ENCODE data around the gene PLCG1.

Gene PLCG1

GRCh38 chr20:41191562-41192500 lies 54.5 kb downstream of the PLCG1 start:
- in situ Hi-C loops (cut with MboI; ENCODE audit: low sequenced_read_pairs, unreplicated experiment) = no loop called here
- TF ChIP-seq CTCF (IDR thresholded peaks at IDR 0.05; ENCODE audit: borderline replicate concordance, control extremely low read depth, extremely low read depth, insufficient read depth, missing control alignments) = no peak

GRCh38 chr20:41192575-41192974 lies 55.2 kb downstream of the PLCG1 start:
- in situ Hi-C loops (cut with MboI; ENCODE audit: low sequenced_read_pairs, unreplicated experiment) = no loop called here
- DNase-seq (ENCODE audit: low spot score) = no peak
- TF ChIP-seq CTCF (IDR thresholded peaks at IDR 0.05; ENCODE audit: borderline replicate concordance, control extremely low read depth, extremely low read depth, insufficient read depth, missing control alignments) = no peak

More at GRCh38 chr20:41191562-41192500, 54.5 kb downstream of the PLCG1 start:
- no peak for DNase-seq (ENCODE audit: low spot score)

GRCh38 chr20:41196653-41197225 lies 59.4 kb downstream of the PLCG1 start:
- in situ Hi-C loops (cut with MboI; ENCODE audit: low sequenced_read_pairs, unreplicated experiment) = no loop called here
- DNase-seq (ENCODE audit: low spot score) = no peak
- TF ChIP-seq CTCF (IDR thresholded peaks at IDR 0.05; ENCODE audit: borderline replicate concordance, control extremely low read depth, extremely low read depth, insufficient read depth, missing control alignments) = no peak

GRCh38 chr20:41198443-41198842 lies 61.1 kb downstream of the PLCG1 start:
- TF ChIP-seq CTCF (IDR thresholded peaks at IDR 0.05; ENCODE audit: borderline replicate concordance, control extremely low read depth, extremely low read depth, insufficient read depth, missing control alignments) = no peak
- in situ Hi-C loops (cut with MboI; ENCODE audit: low sequenced_read_pairs, unreplicated experiment) = no loop called here
- no peak for DNase-seq (ENCODE audit: low spot score)

GRCh38 chr20:41200446-41201202 lies 63.3 kb downstream of the PLCG1 start:
- in situ Hi-C loops (cut with MboI; ENCODE audit: low sequenced_read_pairs, unreplicated experiment) = no loop called here
- TF ChIP-seq CTCF (IDR thresholded peaks at IDR 0.05; ENCODE audit: borderline replicate concordance, control extremely low read depth, extremely low read depth, insufficient read depth, missing control alignments) = no peak
- no peak for DNase-seq (ENCODE audit: low spot score)

- in situ Hi-C loops (cut with MboI; ENCODE audit: low sequenced_read_pairs, unreplicated experiment) = no loop called here
- TF ChIP-seq CTCF (IDR thresholded peaks at IDR 0.05; ENCODE audit: borderline replicate concordance, control extremely low read depth, extremely low read depth, insufficient read depth, missing control alignments) = no peak
- DNase-seq (ENCODE audit: low spot score) = no peak
Measured at GRCh38 chr20:41201760-41202159, 64.4 kb downstream of the PLCG1 start.
